ENCODE results near the gene CMTM4. TPM values are rescaled to one million over a fixed set of nuclear protein-coding genes. Genes with fewer than 3 reads are reported as not detected.

The CMTM4 gene
- total RNA-seq, 4 donors from 2014 or later = 14.2 to 22.7 (median 19.6) TPM

DNA sequence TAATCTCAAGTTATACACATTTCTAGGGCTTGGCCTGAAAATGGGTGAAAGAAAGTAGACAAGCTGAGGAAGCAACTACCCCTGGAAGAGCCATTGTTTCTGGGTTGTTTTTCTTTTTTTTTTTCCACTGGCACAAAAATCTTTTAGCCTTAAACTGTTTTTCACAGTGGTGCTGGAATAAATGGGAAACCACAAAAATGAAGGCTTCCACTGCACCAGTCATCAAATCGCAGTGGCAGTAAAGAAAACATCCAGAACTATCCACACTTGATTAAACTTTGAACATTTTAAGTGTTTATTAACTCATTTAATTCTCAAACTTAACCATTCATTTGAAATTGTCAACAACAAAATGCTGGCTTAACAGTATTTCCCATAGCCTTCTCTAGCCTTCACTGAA, 14.3 kb downstream of the CMTM4 start:
- H3K36me3 ChIP-seq = peaks cover 0 to 10% (median 0%) of the 10 kb centered on the region in 3 donors
- no peak for DNase-seq (ENCODE audit: low spot score in 2 of 2)
- H3K4me3 ChIP-seq = no peak overlapping the region
- H3K9me3 ChIP-seq = no peaks in the 10 kb centered on the region
- 35 to 49% methylated on average over 1 of the region's 1 CpG for WGBS, 2 donors
- peaks cover 0 to 13% (median 0%) of the 10 kb centered on the region in 4 donors for H3K4me1 ChIP-seq
- peak overlapping the region in 1 of 4 donors; percentile 3 for H3K27ac ChIP-seq
- H3K27me3 ChIP-seq = no peaks in the 10 kb centered on the region
- TF ChIP-seq POLR2A (IDR thresholded peaks at IDR 0.05) = no peak

DNA sequence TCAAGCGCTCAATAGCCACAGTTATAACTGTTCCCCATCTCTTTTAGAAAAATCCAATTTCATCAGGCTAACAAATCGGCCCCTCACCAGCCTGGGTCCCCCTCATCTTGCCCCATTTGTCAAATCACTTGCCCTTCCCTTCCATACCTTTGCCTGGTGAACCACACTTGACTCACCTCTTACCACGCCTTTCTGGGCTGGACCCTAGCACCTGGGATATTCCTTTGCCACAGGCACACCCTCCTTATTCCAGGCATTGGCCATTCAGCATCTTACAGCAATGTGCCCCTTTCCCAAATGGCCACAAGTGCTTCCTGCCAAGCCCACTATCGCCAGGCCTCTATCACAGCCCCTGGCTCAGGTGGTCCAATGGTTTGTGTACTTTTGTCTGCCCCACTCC, 14.9 kb downstream of the CMTM4 start:
- 88 to 96% methylated on average over 4 of the region's 4 CpGs for WGBS, 2 donors
- Histone ChIP-seq H3K9me3 (no peaks in the 10 kb centered on the region), H3K27ac (peak overlapping the region in 1 of 4 donors; percentile 19), H3K27me3 (no peaks in the 10 kb centered on the region), H3K36me3 (peaks cover 0 to 10% (median 0%) of the 10 kb centered on the region in 3 donors), H3K4me3 (no peak overlapping the region), H3K4me1 (peaks cover 0 to 13% (median 0%) of the 10 kb centered on the region in 4 donors)
- DNase-seq (ENCODE audit: low spot score in 2 of 2) = no peak
- TF ChIP-seq POLR2A (IDR thresholded peaks at IDR 0.05) (no peak), EP300 (IDR thresholded peaks at IDR 0.05) (no peak), CTCF (IDR thresholded peaks at IDR 0.05) (no peak)

GRCh38 chr16:66678337-66678736, 18.2 kb downstream of the CMTM4 start:
- H3K4me3 ChIP-seq = no peak overlapping the region
- peaks cover 0 to 13% (median 0%) of the 10 kb centered on the region in 4 donors for H3K4me1 ChIP-seq
- no peaks in the 10 kb centered on the region for H3K27me3 ChIP-seq
- TF ChIP-seq POLR2A (IDR thresholded peaks at IDR 0.05) (no peak), EP300 (IDR thresholded peaks at IDR 0.05) (no peak), CTCF (IDR thresholded peaks at IDR 0.05) (no peak)
- no peak overlapping the region for H3K27ac ChIP-seq
- H3K9me3 ChIP-seq = no peaks in the 10 kb centered on the region
- DNase-seq (ENCODE audit: low spot score in 2 of 2) = no peak
- peaks cover 0 to 10% (median 0%) of the 10 kb centered on the region in 3 donors for H3K36me3 ChIP-seq
- WGBS, 2 donors = 93 to 96% methylated on average over 2 of the region's 2 CpGs

DNA sequence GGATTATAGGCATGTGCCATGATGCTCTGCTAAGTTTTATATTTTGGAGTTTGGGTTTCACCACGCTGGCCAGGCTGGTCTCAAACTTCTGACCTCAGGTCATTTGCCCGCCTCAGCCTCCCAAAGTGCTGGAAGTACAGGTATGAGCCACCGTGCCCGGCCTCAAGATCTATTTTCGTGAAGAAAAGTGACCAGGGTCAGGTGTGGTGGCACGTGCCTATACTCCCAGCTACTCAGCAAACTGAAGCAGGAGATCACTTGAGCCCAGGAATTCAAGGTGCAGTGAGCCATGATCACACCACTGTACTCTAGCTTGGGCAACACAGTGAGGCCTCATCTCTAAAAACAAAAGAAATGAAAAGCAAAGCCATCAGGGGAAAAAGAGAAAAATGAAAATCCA, 18.7 kb downstream of the CMTM4 start:
- WGBS, 2 donors = 88 to 95% methylated on average over 6 of the region's 6 CpGs
- Histone ChIP-seq H3K27ac (no peak overlapping the region), H3K9me3 (no peaks in the 10 kb centered on the region), H3K36me3 (peaks cover 0 to 10% (median 0%) of the 10 kb centered on the region in 3 donors), H3K4me1 (peaks cover 0 to 12% (median 0%) of the 10 kb centered on the region in 4 donors), H3K4me3 (no peak overlapping the region), H3K27me3 (no peaks in the 10 kb centered on the region)
- DNase-seq (ENCODE audit: low spot score in 2 of 2) = no peak
- TF ChIP-seq POLR2A (IDR thresholded peaks at IDR 0.05) = no peak
- TF ChIP-seq EP300 (IDR thresholded peaks at IDR 0.05) = no peak
- TF ChIP-seq CTCF (IDR thresholded peaks at IDR 0.05) = no peak

DNA sequence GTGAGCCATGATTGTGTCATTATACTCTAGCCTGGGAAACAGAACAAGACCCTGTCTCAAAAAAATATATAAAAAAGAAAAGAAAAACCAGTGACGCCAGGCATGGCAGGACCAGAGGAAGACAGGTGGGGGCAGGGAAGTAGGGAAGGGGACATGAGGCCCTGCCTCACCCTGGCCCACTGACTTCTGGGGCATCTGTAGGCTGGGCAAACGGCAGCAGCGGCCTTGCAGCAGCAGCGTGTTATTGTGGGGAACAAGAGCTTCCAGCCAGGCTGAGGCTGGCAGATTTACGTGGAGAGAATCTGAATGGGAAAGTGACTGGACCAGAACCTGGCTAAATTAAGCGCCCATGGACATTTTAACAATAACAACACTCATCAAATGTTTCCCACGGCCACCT, 19.4 kb downstream of the CMTM4 start:
- Histone ChIP-seq H3K36me3 (peaks cover 0 to 10% (median 0%) of the 10 kb centered on the region in 3 donors), H3K27ac (no peak overlapping the region), H3K27me3 (no peaks in the 10 kb centered on the region), H3K4me3 (no peak overlapping the region), H3K4me1 (peaks cover 0 to 7% (median 0%) of the 10 kb centered on the region in 4 donors), H3K9me3 (no peaks in the 10 kb centered on the region)
- no peak for DNase-seq (ENCODE audit: low spot score in 2 of 2)
- 82 to 83% methylated on average over 7 of the region's 7 CpGs for WGBS, 2 donors
- no peak for TF ChIP-seq POLR2A (IDR thresholded peaks at IDR 0.05)
- TF ChIP-seq EP300 (IDR thresholded peaks at IDR 0.05) = no peak
- no peak for TF ChIP-seq CTCF (IDR thresholded peaks at IDR 0.05)

DNA sequence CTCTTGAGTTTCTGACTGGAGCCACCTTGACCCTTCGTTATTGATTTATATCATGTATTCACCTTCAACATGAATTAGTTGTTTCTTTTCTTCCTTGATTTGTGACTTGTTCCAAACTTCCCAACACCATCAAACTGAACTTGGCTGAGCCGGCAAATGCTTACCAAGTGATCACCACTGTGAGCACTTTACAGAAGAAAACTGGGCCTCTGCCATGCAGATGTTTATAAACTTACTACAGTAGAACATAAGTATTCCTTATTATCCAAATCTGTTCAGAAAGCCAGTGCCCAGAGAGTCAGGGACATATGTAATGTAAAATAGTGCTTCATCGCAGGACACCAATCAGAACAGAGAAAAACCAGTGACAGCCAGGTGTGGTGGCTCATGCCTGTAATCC, 19.9 kb downstream of the CMTM4 start:
- no peak for DNase-seq (ENCODE audit: low spot score in 2 of 2)

More for the DNA sequence above, 19.9 kb downstream of the CMTM4 start:
- H3K9me3 ChIP-seq = no peaks in the 10 kb centered on the region
- H3K27me3 ChIP-seq = no peaks in the 10 kb centered on the region
- peaks cover 0 to 1% (median 0%) of the 10 kb centered on the region in 4 donors for H3K4me1 ChIP-seq
- peaks cover 0 to 10% (median 0%) of the 10 kb centered on the region in 3 donors for H3K36me3 ChIP-seq
- H3K27ac ChIP-seq = no peak overlapping the region
- 73 to 84% methylated on average over 3 of the region's 3 CpGs for WGBS, 2 donors
- no peak overlapping the region for H3K4me3 ChIP-seq
- TF ChIP-seq POLR2A (IDR thresholded peaks at IDR 0.05) = no peak
- TF ChIP-seq EP300 (IDR thresholded peaks at IDR 0.05) = no peak
- TF ChIP-seq CTCF (IDR thresholded peaks at IDR 0.05) = no peak

All from tibial nerve (tissue), 4 donors.